Muscle layer of colon (tissue), 2 donors: ENCODE results near the gene FARP1.

Source experiments
- H3K27ac ChIP-seq: one replicate; pipeline ENCODE4 v1.7.0; 2013; ENCODE audit warnings: low read depth, mild to moderate bottlenecking, low read length, moderate library complexity
- H3K27me3 ChIP-seq, 2 donors: one replicate each; pipeline ENCODE4 v1.7.0; 2013; ENCODE audit warnings: low read length in 2 of 2, mild to moderate bottlenecking in 2 of 2; ENCODE audit not compliant: insufficient read depth in 2 of 2, control insufficient read depth in 1 of 2
- H3K36me3 ChIP-seq: one replicate; pipeline ENCODE4 v1.7.0; 2013; ENCODE audit warnings: mild to moderate bottlenecking, low read length; ENCODE audit not compliant: insufficient read depth
- H3K4me1 ChIP-seq: one replicate; pipeline ENCODE4 v1.7.0; 2013; ENCODE audit warnings: mild to moderate bottlenecking, low read length; ENCODE audit not compliant: insufficient read depth
- H3K4me3 ChIP-seq, 2 donors: one replicate each; pipeline ENCODE4 v1.7.0; 2013; ENCODE audit warnings: low read length in 2 of 2, low read depth in 1 of 2, mild to moderate bottlenecking in 1 of 2, moderate library complexity in 1 of 2
- H3K9ac ChIP-seq: one replicate; pipeline ENCODE4 v1.7.0; 2013; ENCODE audit warnings: low read length
- H3K9me3 ChIP-seq: one replicate; pipeline ENCODE4 v1.7.0; 2013; ENCODE audit warnings: mild to moderate bottlenecking, low read length
- donor health status: abdominal sarcoma.
- donor health status: Adenocarcinoma of cecum.

Gene FARP1

GRCh38 chr13:98503175-98504028, 360.5 kb downstream of the FARP1 start:
- H3K9ac ChIP-seq, result peak overlapping the region; percentile 71
- H3K9me3 ChIP-seq, result no peaks in the 10 kb centered on the region
- no peaks in the 10 kb centered on the region for H3K27me3 ChIP-seq
- peaks cover 68% of the 10 kb centered on the region for H3K4me1 ChIP-seq
- H3K27ac ChIP-seq, result peak overlapping the region; percentile 59
- peaks cover 2% of the 10 kb centered on the region for H3K36me3 ChIP-seq
- peak overlapping the region in 1 of 2 donors; percentile 28 for H3K4me3 ChIP-seq

- Histone ChIP-seq H3K4me3 (peak overlapping the region in 1 of 2 donors; percentile 28), H3K27ac (peak overlapping the region; percentile 59), H3K4me1 (peaks cover 74% of the 10 kb centered on the region)
Measured at GRCh38 chr13:98504029-98504351, 361.1 kb downstream of the FARP1 start.

DNA sequence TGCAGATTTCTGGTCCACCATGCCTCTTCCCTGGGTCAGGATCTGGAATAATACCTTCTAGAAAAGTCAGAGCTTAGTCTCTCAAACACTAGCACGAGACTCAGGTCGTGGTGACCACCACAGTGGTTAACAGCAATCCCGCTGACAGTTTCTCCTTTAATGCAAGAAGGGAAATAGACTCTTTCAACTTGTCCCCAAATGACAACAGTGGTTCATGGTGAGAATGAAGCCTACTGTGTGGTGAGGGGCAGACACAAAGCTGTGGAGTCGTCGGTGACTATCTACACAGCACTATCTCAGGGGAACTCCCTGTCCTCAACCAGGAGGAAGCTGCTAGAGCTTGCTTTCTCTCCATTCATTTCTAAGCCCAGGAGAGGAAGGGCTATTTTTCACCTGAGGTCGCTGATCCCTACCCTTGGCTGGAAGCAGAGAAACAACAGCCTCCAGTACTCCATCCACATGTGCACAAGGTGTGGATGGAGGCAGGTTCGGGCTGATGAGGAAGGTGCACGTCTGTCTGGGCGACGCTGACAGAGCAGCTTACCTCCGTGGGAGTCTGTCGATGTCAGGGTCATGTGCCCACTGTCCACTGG, 361.6 kb downstream of the FARP1 start:
- peaks cover 79% of the 10 kb centered on the region for H3K4me1 ChIP-seq
- H3K9me3 ChIP-seq, result no peaks in the 10 kb centered on the region
- no peaks in the 10 kb centered on the region for H3K27me3 ChIP-seq
- H3K4me3 ChIP-seq, result no peak overlapping the region
- H3K27ac ChIP-seq, result peak overlapping the region; percentile 59
- peak overlapping the region; percentile 71 for H3K9ac ChIP-seq
- H3K36me3 ChIP-seq, result no peaks in the 10 kb centered on the region

More at GRCh38 chr13:98504029-98504351, 361.1 kb downstream of the FARP1 start:
- Histone ChIP-seq H3K27me3 (no peaks in the 10 kb centered on the region), H3K36me3 (no peaks in the 10 kb centered on the region), H3K9ac (peak overlapping the region; percentile 71), H3K9me3 (no peaks in the 10 kb centered on the region)
